Sigmoid colon (tissue), 4 donors: ENCODE data around the gene SPI1.

Experiments
- EP300 ChIP-seq, 4 donors: sonication (generic); formaldehyde crosslinking; IDR thresholded peaks; one replicate each; pipeline ENCODE4 v1.6.1; 2017; ENCODE audit warnings: antibody characterized with exemption in 4 of 4
- POLR2AphosphoS5 ChIP-seq, 4 donors: sonication (generic); formaldehyde crosslinking; IDR thresholded peaks; one replicate each; pipeline ENCODE4 v1.6.1; 2017; ENCODE audit warnings: antibody characterized with exemption in 4 of 4
- TF ChIP-seq, protein P1 (sequence below), 4 experiments: fragments of 450-650 bp in 3 of 4; fragments of 200-600 bp in 1 of 4; IDR thresholded peaks; one replicate each; pipeline ENCODE4 v1.5.1; 2016 to 2019; ENCODE audit warnings: antibody characterized with exemption in 4 of 4, mild to moderate bottlenecking in 3 of 4, moderate library complexity in 2 of 4

- TF ChIP-seq EP300 (IDR thresholded peaks at IDR 0.05) = no peak
- TF ChIP-seq, protein P1, sequence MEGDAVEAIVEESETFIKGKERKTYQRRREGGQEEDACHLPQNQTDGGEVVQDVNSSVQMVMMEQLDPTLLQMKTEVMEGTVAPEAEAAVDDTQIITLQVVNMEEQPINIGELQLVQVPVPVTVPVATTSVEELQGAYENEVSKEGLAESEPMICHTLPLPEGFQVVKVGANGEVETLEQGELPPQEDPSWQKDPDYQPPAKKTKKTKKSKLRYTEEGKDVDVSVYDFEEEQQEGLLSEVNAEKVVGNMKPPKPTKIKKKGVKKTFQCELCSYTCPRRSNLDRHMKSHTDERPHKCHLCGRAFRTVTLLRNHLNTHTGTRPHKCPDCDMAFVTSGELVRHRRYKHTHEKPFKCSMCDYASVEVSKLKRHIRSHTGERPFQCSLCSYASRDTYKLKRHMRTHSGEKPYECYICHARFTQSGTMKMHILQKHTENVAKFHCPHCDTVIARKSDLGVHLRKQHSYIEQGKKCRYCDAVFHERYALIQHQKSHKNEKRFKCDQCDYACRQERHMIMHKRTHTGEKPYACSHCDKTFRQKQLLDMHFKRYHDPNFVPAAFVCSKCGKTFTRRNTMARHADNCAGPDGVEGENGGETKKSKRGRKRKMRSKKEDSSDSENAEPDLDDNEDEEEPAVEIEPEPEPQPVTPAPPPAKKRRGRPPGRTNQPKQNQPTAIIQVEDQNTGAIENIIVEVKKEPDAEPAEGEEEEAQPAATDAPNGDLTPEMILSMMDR (IDR thresholded peaks at IDR 0.05) = no peak
- TF ChIP-seq POLR2AphosphoS5 (IDR thresholded peaks at IDR 0.05) = no peak
These were observed 48.8 kb downstream of the SPI1 start for GRCh38 chr11:47329431-47329986.
